ENCODE data around the gene SYCE3.

- TF ChIP-seq, protein P1, sequence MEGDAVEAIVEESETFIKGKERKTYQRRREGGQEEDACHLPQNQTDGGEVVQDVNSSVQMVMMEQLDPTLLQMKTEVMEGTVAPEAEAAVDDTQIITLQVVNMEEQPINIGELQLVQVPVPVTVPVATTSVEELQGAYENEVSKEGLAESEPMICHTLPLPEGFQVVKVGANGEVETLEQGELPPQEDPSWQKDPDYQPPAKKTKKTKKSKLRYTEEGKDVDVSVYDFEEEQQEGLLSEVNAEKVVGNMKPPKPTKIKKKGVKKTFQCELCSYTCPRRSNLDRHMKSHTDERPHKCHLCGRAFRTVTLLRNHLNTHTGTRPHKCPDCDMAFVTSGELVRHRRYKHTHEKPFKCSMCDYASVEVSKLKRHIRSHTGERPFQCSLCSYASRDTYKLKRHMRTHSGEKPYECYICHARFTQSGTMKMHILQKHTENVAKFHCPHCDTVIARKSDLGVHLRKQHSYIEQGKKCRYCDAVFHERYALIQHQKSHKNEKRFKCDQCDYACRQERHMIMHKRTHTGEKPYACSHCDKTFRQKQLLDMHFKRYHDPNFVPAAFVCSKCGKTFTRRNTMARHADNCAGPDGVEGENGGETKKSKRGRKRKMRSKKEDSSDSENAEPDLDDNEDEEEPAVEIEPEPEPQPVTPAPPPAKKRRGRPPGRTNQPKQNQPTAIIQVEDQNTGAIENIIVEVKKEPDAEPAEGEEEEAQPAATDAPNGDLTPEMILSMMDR (tag by site-specific recombination; IDR thresholded peaks at IDR 0.05) = no peak
- TF ChIP-seq ZNF623 (tag by site-specific recombination; IDR thresholded peaks at IDR 0.05) (no peak), ZNF324 (tag by site-specific recombination; IDR thresholded peaks at IDR 0.05) (no peak), TCF7L2 (IDR thresholded peaks at IDR 0.05; ENCODE audit: borderline replicate concordance, low read depth, low read length) (no peak), SP7 (tag by site-specific recombination; IDR thresholded peaks at IDR 0.05) (no peak), ZNF473 (tag by site-specific recombination; IDR thresholded peaks at IDR 0.05) (no peak), ZNF514 (tag by site-specific recombination; IDR thresholded peaks at IDR 0.05) (no peak)
Observed at GRCh38 chr22:50610581-50610980, 47.9 kb upstream of the SYCE3 start.
